Hematopoietic multipotent progenitor cell treated with erythropoietin and hydrocortisone succinate and interleukin-3 and kit ligand, for 6 days (in vitro differentiated cells): ENCODE results near the gene STON2.

Experiments used
- DNase-seq: peaks from one replicate; pipeline ENCODE4 v3.0.0-alpha.2; 2015

Gene STON2

DNA sequence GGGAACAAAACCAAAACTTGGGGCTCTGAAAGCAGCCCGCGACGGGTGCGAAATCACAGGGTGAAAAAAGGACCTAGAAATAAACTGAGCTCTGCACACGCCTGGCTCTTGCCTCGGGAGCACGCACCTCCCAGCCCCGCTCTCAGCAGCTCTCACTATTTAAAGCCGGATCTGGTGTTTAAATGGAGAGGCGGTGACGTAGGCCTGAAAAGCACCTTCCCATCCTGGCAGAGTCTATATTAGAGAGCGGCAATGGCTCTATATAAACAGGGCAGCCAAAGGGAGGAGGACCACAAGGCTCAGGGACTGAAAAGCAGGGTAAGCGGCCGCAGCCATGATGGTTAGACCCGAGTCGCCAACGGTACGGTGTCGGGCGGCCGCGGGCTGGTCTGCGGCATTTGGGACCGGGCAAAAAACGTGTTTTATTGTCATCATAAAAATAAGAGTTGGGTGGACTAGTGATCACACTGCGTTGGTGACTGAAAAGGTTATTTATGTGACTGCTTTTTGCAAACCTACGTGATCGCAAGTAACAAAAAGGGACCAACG lies 180.8 kb downstream of the STON2 start:
- peak; percentile 98 for DNase-seq

GRCh38 chr14:81211844-81212243 lies 188.3 kb downstream of the STON2 start:
- DNase-seq = peak; percentile 82
